ENCODE data around the gene ASCL2. TPM values are rescaled to one million over a fixed set of nuclear protein-coding genes. Genes with fewer than 3 reads are reported as not detected.

The ASCL2 gene
- total RNA-seq, 4 donors from 2014 or later = 1.0 to 1.6 (median 1.5) TPM; not detected in 1

GRCh38 chr11:2308713-2309112 lies 38.3 kb upstream of the ASCL2 start:
- Histone ChIP-seq H3K9me3 (no peaks in the 10 kb centered on the region), H3K4me1 (peaks cover 29 to 40% of the 10 kb centered on the region in 2 donors), H3K27ac (peak overlapping the region in 1 of 2 donors; percentile 40), H3K4me3 (no peak overlapping the region), H3K36me3 (no peaks in the 10 kb centered on the region), H3K27me3 (no peaks in the 10 kb centered on the region)
- TF ChIP-seq CTCF (IDR thresholded peaks at IDR 0.05) = no peak
- TF ChIP-seq POLR2A (IDR thresholded peaks at IDR 0.05) = no peak
- no peak for DNase-seq
- intact Hi-C loops (cut with DNase I; ENCODE audit: low total_unique reads) = loop anchor here (5.0 to 10.0 kb wide), 2 partner anchors 94 to 114 kb away; partner anchors contain the start of gene TSSC4

- no peak for DNase-seq
These were observed 37.3 kb upstream of the ASCL2 start for GRCh38 chr11:2307501-2308331.

DNA sequence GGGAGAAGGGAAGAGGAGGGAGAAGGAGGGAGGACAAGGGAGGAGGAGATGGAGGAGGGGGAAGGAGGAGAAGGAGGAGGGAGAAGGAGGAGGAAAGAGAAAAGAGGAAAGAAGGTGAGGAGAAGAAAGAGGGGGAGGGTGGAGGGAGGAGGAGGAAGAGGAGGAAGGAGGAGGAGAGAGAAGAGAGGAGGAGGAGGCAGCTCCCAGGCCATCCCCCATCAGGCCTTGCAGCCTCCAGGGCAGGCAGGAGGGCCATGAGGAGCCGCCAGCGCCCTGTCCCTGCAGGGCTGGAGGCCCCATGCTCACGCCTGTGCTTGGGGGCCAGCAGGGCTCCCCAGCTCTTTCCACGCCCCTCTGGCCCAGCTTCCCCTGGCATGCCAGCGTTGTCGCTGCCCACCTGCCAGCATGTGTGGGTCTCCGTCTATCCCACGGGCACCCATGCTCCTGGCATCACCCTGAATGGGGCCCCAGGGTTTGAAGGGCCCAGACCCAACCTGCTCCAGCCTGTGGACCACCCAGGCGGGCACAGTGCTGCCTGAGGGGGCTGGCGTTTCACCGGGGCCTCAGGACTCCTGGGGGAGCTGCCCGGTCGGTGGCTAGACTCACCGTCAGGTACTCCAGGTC lies 36.6 kb upstream of the ASCL2 start:
- TF ChIP-seq CTCF (IDR thresholded peaks at IDR 0.05) (no peak), POLR2A (IDR thresholded peaks at IDR 0.05) (no peak)
- Histone ChIP-seq H3K27ac (peak overlapping the region; percentile 87 to 99), H3K27me3 (no peaks in the 10 kb centered on the region), H3K4me1 (peaks cover 22 to 30% of the 10 kb centered on the region in 2 donors), H3K9me3 (no peaks in the 10 kb centered on the region), H3K36me3 (no peaks in the 10 kb centered on the region), H3K4me3 (no peak overlapping the region)
- intact Hi-C loops (cut with DNase I; ENCODE audit: low total_unique reads) = loop anchor here (5.0 to 10.0 kb wide), 2 partner anchors 95 to 112 kb away; partner anchors contain the start of gene TSSC4
- peak; percentile 71 to 86 for DNase-seq

More at GRCh38 chr11:2307501-2308331, 37.3 kb upstream of the ASCL2 start:
- H3K36me3 ChIP-seq = no peaks in the 10 kb centered on the region
- H3K27me3 ChIP-seq = no peaks in the 10 kb centered on the region
- TF ChIP-seq POLR2A (IDR thresholded peaks at IDR 0.05) (no peak), CTCF (IDR thresholded peaks at IDR 0.05) (no peak)
- no peaks in the 10 kb centered on the region for H3K9me3 ChIP-seq
- no peak overlapping the region for H3K4me3 ChIP-seq
- H3K27ac ChIP-seq = peak overlapping the region; percentile 87 to 99
- intact Hi-C loops (cut with DNase I; ENCODE audit: low total_unique reads) = loop anchor here (5.0 to 10.0 kb wide), 2 partner anchors 95 to 113 kb away; partner anchors contain the start of gene TSSC4
- peaks cover 26 to 36% of the 10 kb centered on the region in 2 donors for H3K4me1 ChIP-seq

DNA sequence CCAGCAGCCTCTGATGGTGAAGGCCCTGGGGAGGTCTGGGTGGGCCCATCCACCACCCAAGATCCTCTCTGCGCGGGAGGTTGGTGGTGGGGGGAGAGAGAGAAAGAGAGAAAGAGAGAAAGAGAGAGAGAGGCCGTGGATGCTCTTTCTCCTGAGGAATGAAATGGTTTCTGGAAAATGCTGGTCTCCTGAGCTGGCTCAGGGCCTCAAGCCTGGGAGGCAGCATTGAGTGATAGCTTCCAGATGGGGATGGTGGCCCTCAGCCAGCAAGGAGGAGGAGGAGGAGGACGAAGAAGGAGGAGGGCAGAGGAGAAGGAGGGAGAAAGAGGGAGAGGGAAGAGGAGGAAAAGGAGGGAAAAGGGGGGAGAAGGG lies 36.0 kb upstream of the ASCL2 start:
- peak; percentile 96 to 98 for DNase-seq
- Histone ChIP-seq H3K4me1 (peaks cover 22 to 28% of the 10 kb centered on the region in 2 donors), H3K9me3 (no peaks in the 10 kb centered on the region), H3K27ac (peak overlapping the region; percentile 89 to 99), H3K4me3 (peak overlapping the region in 1 of 2 donors; percentile 8), H3K36me3 (no peaks in the 10 kb centered on the region), H3K27me3 (no peaks in the 10 kb centered on the region)
- TF ChIP-seq POLR2A (IDR thresholded peaks at IDR 0.05) = peak in 1 of 2 donors; percentile 26
- peak in 2 of 4 experiments; percentile 6 to 34 for TF ChIP-seq CTCF (IDR thresholded peaks at IDR 0.05)
- intact Hi-C loops (cut with DNase I; ENCODE audit: low total_unique reads) = loop anchor here (5.0 to 10.0 kb wide), 2 partner anchors 96 to 112 kb away; partner anchors contain the start of gene TSSC4

Data from uterus (tissue), 4 donors.